SH-SY5Y (cell line): ENCODE data around the gene PMEPA1.

ENCODE experiments used
- GATA2 ChIP-seq: IDR thresholded peaks from 2 replicates; pipeline ENCODE4 v1.6.1; 2011; ENCODE audit warnings: mild to moderate bottlenecking, low read depth, low read length
- GATA3 ChIP-seq: IDR thresholded peaks from 2 replicates; pipeline ENCODE4 v1.6.1; 2011; ENCODE audit warnings: low read depth, mild to moderate bottlenecking, low read length, moderate library complexity

- TF ChIP-seq GATA2: no peak
- no peak for TF ChIP-seq GATA3
Measured at GRCh38 chr20:57615445-57615811, 94.4 kb downstream of the PMEPA1 start.
